Stomach (tissue), 9 donors: ENCODE results near the gene RAD21L1. TPM values are rescaled to one million over a fixed set of nuclear protein-coding genes. Genes with fewer than 3 reads are reported as not detected.

Source experiments
- DNase-seq, 2 donors: peaks; one replicate each; pipeline versions ENCODE4 v3.0.0 to v3.0.0-alpha.2; 2013 to 2019
- H3K27ac ChIP-seq, 5 donors: fragments of 200-600 bp in 4 of 5; sonication (generic) in 4 of 5; one replicate each; pipeline ENCODE4 v1.5.1; 2013 to 2019; ENCODE audit warnings: mild to moderate bottlenecking in 1 of 5, moderate library complexity in 1 of 5
- H3K27me3 ChIP-seq, 3 donors: fragments of 200-600 bp; sonication (generic); one replicate each; pipeline ENCODE4 v1.5.1; 2017 to 2019; ENCODE audit warnings: mixed run types in 1 of 3
- H3K36me3 ChIP-seq, 4 donors: fragments of 200-600 bp; sonication (generic); 1 replicate in 3 of 4; 2 replicates in 1 of 4; pipeline ENCODE4 v1.5.1; 2016 to 2019
- H3K4me1 ChIP-seq, 4 donors: fragments of 200-600 bp; sonication (generic); one replicate each; pipeline ENCODE4 v1.5.1; 2016 to 2019
- H3K4me3 ChIP-seq, 4 donors: fragments of 200-600 bp; sonication (generic) in 3 of 4; one replicate each; pipeline ENCODE4 v1.5.1; 2016 to 2019; ENCODE audit warnings: mild to moderate bottlenecking in 1 of 4
- H3K9me3 ChIP-seq, 4 donors: fragments of 200-600 bp; sonication (generic); one replicate each; pipeline ENCODE4 v1.5.1; 2016 to 2019
- EP300 ChIP-seq: sonication (generic); formaldehyde crosslinking; IDR thresholded peaks from one replicate; pipeline ENCODE4 v1.6.1; 2017; ENCODE audit warnings: antibody characterized with exemption
- POLR2A ChIP-seq, 4 donors: fragments of 450-650 bp; IDR thresholded peaks; one replicate each; pipeline ENCODE4 v1.6.1; 2016; ENCODE audit warnings: antibody characterized with exemption in 4 of 4, control low read depth in 2 of 4, mild to moderate bottlenecking in 1 of 4, moderate library complexity in 1 of 4
- POLR2AphosphoS5 ChIP-seq, 3 donors: sonication (generic); formaldehyde crosslinking; IDR thresholded peaks; one replicate each; pipeline ENCODE4 v1.6.1; 2016; ENCODE audit warnings: antibody characterized with exemption in 3 of 3
- WGBS, 5 donors: extraction: QIAGEN DNeasy Blood & Tissue Kit in 3 of 5; methylation state at CpG; one replicate each; pipeline versions ENCODE4 v1.1.5 to v1.1.7; 2013 to 2018; 5-methylcytosine and 5-hydroxymethylcytosine counted together
- intact Hi-C: fragments of 100-400 bp; cut with DNase I; formaldehyde crosslinking; loops from one replicate; pipeline ENCODE4 v1.15.1; 2023; ENCODE audit warnings: low total_unique reads
- polyA plus RNA-seq, 3 donors: library from polyadenylated mRNA; stranded (reverse); fragments of 200-250 nt; gene quantifications; one replicate each; pipeline ENCODE4 v1.2.3, GENCODE V29; 2013
- total RNA-seq, 5 donors: library from RNA; depleted of rRNA; stranded (reverse); fragments of >200 nt; gene quantifications; one replicate each; pipeline versions ENCODE4 v1.1.0 to v1.2.3, GENCODE V29; 2014 to 2016
- TF ChIP-seq, protein P1 (sequence below), 7 experiments: fragments of 450-650 bp in 4 of 7; fragments of 200-600 bp in 3 of 7; sonication (generic) in 3 of 7; IDR thresholded peaks; one replicate each; pipeline ENCODE4 v1.5.1; 2016 to 2019; ENCODE audit warnings: antibody characterized with exemption in 7 of 7, control low read depth in 2 of 7, mild to moderate bottlenecking in 1 of 7
- donor health status: healthy with polysubstance abuse.
- donor health status: Bipolar disorder and iron deficiency.
- donor health status: healthy.

Gene RAD21L1
- total and polyA plus RNA-seq, 8 donors: not detected

DNA sequence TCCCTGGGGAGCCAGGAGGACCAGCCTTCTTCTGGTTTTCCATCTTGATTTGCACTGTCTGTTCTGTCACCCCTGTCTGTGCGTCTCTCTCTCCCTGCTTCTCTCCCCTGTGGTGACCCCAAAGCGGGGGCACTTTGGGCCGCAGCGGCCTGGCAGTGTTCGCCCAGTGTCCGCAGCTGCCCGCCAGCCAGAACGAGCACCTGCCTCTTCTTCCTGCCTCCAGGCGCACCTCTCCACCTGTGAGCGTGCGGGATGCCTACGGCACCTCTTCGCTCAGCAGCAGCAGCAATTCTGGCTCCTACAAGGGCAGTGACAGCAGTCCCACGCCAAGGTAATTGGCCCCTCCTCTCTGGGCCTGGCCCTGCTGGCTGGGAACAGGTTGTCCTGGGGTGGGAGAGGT, 71.1 kb downstream of the RAD21L1 start:
- no peak for DNase-seq
- Histone ChIP-seq H3K4me1 (peaks cover 0 to 19% (median 3%) of the 10 kb centered on the region in 4 donors), H3K36me3 (peaks cover 0 to 54% (median 29%) of the 10 kb centered on the region in 4 donors), H3K27me3 (no peaks in the 10 kb centered on the region), H3K27ac (no peak overlapping the region), H3K4me3 (no peak overlapping the region), H3K9me3 (no peaks in the 10 kb centered on the region)
- intact Hi-C loops: no loop called here
- 86 to 96% (median 93%) methylated on average over 14 of the region's 14 CpGs for WGBS, 5 donors
- TF ChIP-seq POLR2A (IDR thresholded peaks at IDR 0.05): no peak
- no peak for TF ChIP-seq POLR2AphosphoS5 (IDR thresholded peaks at IDR 0.05)
- TF ChIP-seq EP300: no peak
- TF ChIP-seq, protein P1, sequence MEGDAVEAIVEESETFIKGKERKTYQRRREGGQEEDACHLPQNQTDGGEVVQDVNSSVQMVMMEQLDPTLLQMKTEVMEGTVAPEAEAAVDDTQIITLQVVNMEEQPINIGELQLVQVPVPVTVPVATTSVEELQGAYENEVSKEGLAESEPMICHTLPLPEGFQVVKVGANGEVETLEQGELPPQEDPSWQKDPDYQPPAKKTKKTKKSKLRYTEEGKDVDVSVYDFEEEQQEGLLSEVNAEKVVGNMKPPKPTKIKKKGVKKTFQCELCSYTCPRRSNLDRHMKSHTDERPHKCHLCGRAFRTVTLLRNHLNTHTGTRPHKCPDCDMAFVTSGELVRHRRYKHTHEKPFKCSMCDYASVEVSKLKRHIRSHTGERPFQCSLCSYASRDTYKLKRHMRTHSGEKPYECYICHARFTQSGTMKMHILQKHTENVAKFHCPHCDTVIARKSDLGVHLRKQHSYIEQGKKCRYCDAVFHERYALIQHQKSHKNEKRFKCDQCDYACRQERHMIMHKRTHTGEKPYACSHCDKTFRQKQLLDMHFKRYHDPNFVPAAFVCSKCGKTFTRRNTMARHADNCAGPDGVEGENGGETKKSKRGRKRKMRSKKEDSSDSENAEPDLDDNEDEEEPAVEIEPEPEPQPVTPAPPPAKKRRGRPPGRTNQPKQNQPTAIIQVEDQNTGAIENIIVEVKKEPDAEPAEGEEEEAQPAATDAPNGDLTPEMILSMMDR (IDR thresholded peaks at IDR 0.05): no peak

DNA sequence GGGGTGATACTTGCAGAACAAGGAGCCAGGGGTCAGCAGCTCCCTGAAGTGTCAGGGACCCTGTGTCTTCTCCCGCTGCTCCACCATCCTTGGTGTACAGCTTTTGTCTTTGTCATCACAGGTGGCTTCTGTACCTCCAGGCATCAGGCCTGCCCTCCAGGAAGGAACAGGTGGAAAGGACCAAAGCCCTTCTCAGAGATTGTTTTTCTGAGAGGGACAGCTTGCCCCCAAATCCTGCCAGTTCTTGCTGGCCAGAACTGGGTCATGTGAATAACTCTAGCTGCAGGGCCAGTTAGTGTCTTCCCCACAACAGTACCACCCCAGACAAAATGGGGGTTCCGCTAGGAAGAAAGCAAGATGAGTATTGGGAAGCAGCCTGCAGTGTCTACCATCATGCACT, 71.6 kb downstream of the RAD21L1 start:
- 93 to 100% (median 98%) methylated on average over 2 of the region's 2 CpGs for WGBS, 5 donors
- H3K4me3 ChIP-seq: no peak overlapping the region
- H3K36me3 ChIP-seq: peaks cover 0 to 54% (median 29%) of the 10 kb centered on the region in 4 donors
- peaks cover 0 to 15% (median under 1%) of the 10 kb centered on the region in 4 donors for H3K4me1 ChIP-seq
- TF ChIP-seq, protein P1 (IDR thresholded peaks at IDR 0.05): no peak
- TF ChIP-seq POLR2A (IDR thresholded peaks at IDR 0.05) (no peak), POLR2AphosphoS5 (IDR thresholded peaks at IDR 0.05) (no peak), EP300 (no peak)
- no peak overlapping the region for H3K27ac ChIP-seq
- no peak for DNase-seq
- H3K9me3 ChIP-seq: no peaks in the 10 kb centered on the region
- H3K27me3 ChIP-seq: no peaks in the 10 kb centered on the region
- intact Hi-C loops: no loop called here

DNA sequence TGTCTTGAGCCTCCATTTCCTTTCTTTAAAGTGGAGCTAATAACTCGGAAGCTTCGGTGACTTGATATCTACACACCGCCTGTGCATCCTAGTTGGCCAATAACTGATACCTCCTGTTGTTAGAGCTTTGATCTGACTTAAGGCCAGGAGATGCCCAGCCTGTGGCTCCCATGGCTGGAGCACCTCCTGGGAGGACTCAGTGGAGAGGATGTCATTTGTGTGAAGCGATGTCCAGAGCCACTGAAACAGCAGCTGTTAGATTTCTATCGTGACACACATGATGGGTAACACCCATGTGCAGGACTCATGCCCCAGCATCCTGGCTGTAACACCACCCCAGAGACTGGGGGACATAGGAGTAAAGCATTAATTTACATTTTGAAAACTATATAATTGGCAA, 72.3 kb downstream of the RAD21L1 start:
- no peak for DNase-seq
- TF ChIP-seq POLR2A (IDR thresholded peaks at IDR 0.05) (no peak), EP300 (no peak), POLR2AphosphoS5 (IDR thresholded peaks at IDR 0.05) (no peak)
- TF ChIP-seq, protein P1 (IDR thresholded peaks at IDR 0.05): no peak
- Histone ChIP-seq H3K27ac (no peak overlapping the region), H3K27me3 (no peaks in the 10 kb centered on the region), H3K36me3 (peaks cover 0 to 60% (median 35%) of the 10 kb centered on the region in 4 donors), H3K9me3 (no peaks in the 10 kb centered on the region), H3K4me3 (no peak overlapping the region), H3K4me1 (peaks cover 0 to 14% (median 0%) of the 10 kb centered on the region in 4 donors)
- WGBS, 5 donors: 84 to 97% (median 93%) methylated on average over 5 of the region's 5 CpGs
- intact Hi-C loops: no loop called here

DNA sequence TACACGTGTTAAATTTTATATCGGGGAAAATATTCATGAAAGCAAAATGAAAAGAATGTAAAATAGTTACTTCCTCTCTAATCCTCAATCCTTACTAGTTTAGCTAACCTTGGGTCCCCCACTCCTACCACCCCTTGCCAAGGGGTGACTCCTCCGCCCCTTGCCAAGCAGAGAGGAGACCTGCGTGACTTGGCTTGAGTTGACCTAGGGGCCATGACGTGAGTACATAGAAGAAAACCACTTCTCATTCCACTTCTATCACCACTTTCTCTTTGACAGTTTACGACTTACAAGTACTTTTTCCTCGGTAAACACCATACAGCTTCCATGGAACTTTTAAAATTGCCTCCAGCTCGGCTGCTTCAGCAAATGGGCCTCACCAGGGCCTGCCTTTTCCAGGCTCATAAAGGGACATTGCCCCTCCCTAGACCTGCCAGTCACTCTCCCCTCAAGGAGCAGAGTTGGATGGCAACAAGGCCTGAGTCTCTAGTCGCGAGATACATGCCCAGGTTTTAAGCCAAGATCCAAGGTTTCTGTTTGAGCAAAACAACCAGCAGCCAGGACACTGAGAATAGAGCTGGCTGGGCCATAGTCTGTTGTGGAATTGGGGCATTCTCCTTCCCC, 73.2 kb downstream of the RAD21L1 start:
- H3K27ac ChIP-seq: no peak overlapping the region
- H3K9me3 ChIP-seq: no peaks in the 10 kb centered on the region
- intact Hi-C loops: no loop called here
- WGBS, 5 donors: 76 to 82% (median 80%) methylated on average over 10 of the region's 10 CpGs
- H3K27me3 ChIP-seq: no peaks in the 10 kb centered on the region
- no peak overlapping the region for H3K4me3 ChIP-seq
- H3K4me1 ChIP-seq: peaks cover 0 to 14% (median 0%) of the 10 kb centered on the region in 4 donors
- no peak for DNase-seq
- H3K36me3 ChIP-seq: peaks cover 0 to 68% (median 42%) of the 10 kb centered on the region in 4 donors
- TF ChIP-seq POLR2A (IDR thresholded peaks at IDR 0.05) (no peak), POLR2AphosphoS5 (IDR thresholded peaks at IDR 0.05) (no peak), EP300 (no peak)
- TF ChIP-seq, protein P1 (IDR thresholded peaks at IDR 0.05): no peak
